Psoas muscle (tissue), 8 donors: Measurements from ENCODE around the gene ID3. TPM values are rescaled to one million over a fixed set of nuclear protein-coding genes. Genes with fewer than 3 reads are reported as not detected.

Experiments used
- ATAC-seq, 4 donors: fragments of 200-7000 bp; cut with Tn5 transposase; one replicate each; pipeline ENCODE4 v1.9.1; 2020; ENCODE audit warnings: moderate library complexity in 3 of 4, mild to moderate bottlenecking in 2 of 4
- DNase-seq, 2 donors: peaks; one replicate each; pipeline ENCODE4 v3.0.0-alpha.2; 2020
- H3K27ac ChIP-seq: fragments of 200-600 bp; one replicate; pipeline ENCODE4 v1.8.0; 2022
- H3K27me3 ChIP-seq, 3 donors: fragments of 200-600 bp in 1 of 3; one replicate each; pipeline versions ENCODE4 v1.6.1 to v1.8.0; 2013 to 2022; ENCODE audit warnings: low read length in 2 of 3, mild to moderate bottlenecking in 2 of 3, moderate library complexity in 1 of 3; ENCODE audit not compliant: insufficient read depth in 3 of 3
- H3K36me3 ChIP-seq, 2 donors: fragments of 200-600 bp in 1 of 2; one replicate each; pipeline versions ENCODE4 v1.6.1 to v1.8.0; 2013 to 2022; ENCODE audit warnings: low read depth in 1 of 2, mild to moderate bottlenecking in 1 of 2, moderate library complexity in 1 of 2; ENCODE audit not compliant: insufficient read depth in 1 of 2
- H3K4me1 ChIP-seq: fragments of 200-600 bp; one replicate; pipeline ENCODE4 v1.8.0; 2022
- H3K4me3 ChIP-seq: fragments of 200-600 bp; one replicate; pipeline ENCODE4 v1.8.0; 2022; ENCODE audit warnings: mild to moderate bottlenecking
- H3K9me3 ChIP-seq: fragments of 200-600 bp; one replicate; pipeline ENCODE4 v1.8.0; 2022
- WGBS, 3 donors: extraction: QIAGEN DNeasy Blood & Tissue Kit; methylation state at CpG; one replicate each; pipeline versions ENCODE4 v1.1.6 to v1.1.7; 2013; 5-methylcytosine and 5-hydroxymethylcytosine counted together
- intact Hi-C, 2 donors: fragments of 100-400 bp; cut with DNase I; formaldehyde crosslinking; loops; one replicate each; pipeline versions ENCODE4 v1.11.0 to v1.14.2; 2022
- polyA plus RNA-seq, 3 donors: library from polyadenylated mRNA; stranded (reverse); fragments of 200-250 nt; gene quantifications; one replicate each; pipeline ENCODE4 v1.2.3, GENCODE V29; 2013
- total RNA-seq, 4 donors: library from RNA; stranded (reverse); fragmentation: NEBNext Ultra II Directional in 2 of 4; extraction: Animal tissue kit (Norgen Biotek cat#: 25700) in 2 of 4; gene quantifications; one replicate each; pipeline versions ENCODE4 v1.2.1 to v1.2.4, GENCODE V29; 2021 to 2023
- TF ChIP-seq, protein P1 (sequence below): fragments of 200-600 bp; IDR thresholded peaks from one replicate; pipeline ENCODE4 v1.8.0; 2022; ENCODE audit warnings: antibody characterized with exemption
- donor health status: healthy with polysubstance abuse.
- donor health status: DM: no; HTN: no; CAD: no; lungs with moderate emphysema.
- donor health status: Bipolar disorder and iron deficiency.
- donor health status: healthy.
- donor health status: DM: yes; HTN: yes; CAD: no.
- donor health status: DM: no; HTN: no; CAD: no.
- donor health status: DM: no; HTN: no; CAD: no.
- donor health status: DM: yes; HTN: yes; CAD: no.

ID3 gene
- total and polyA plus RNA-seq, 7 donors, result 17.8 to 126 (median 66.8) TPM

DNA sequence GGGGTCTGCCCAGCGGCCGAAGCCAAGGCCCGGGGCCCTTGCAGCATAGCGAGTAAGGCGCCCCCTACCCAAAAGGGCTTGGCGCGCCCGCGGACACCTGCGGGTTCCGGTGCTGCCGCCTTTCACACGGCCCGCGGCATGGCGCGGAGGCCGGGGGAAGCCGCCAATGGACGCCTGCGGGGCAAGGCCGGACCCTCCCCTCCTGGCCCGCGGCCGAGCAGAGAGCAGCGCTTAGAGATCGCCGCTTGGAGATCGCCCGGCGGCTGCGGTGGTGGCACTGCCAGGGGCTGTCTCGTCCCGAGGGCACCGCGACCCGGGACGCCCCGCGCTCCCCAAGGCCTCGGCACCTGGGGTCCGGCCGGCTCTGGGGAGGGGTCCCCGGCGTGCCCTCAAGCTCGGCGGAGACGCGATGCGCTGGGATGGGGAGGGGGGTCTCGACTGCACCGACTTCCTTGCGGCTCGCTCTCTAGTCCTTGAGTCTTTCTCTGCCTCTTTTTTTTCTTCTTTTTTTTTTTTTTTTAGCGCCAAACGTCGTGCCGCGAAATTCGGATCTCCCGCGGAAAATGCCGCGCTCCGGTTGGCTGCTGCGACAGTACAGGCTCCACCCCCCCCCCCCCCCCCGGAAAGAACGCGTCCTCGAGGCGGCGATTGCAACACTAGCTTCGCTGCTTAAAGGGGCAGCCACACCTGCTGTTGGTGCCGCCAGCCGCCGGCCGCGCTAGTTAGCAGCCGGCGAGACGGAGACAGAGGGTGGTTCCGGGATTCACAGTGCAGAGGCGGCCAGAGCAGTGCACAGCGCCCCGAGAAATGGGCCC lies 28.3 kb downstream of the ID3 start, which contains the start of gene E2F2:
Gene E2F2, minus strand, starts transcription at position 487 of the 815 bp plus-strand sequence. Its CDS starts 440 bp downstream, at position 47.
- H3K27ac ChIP-seq, result peak within 1 kb of the TSS; percentile 57
- H3K27me3 ChIP-seq, result no peaks in the 10 kb centered on the region
- TF ChIP-seq, protein P1, sequence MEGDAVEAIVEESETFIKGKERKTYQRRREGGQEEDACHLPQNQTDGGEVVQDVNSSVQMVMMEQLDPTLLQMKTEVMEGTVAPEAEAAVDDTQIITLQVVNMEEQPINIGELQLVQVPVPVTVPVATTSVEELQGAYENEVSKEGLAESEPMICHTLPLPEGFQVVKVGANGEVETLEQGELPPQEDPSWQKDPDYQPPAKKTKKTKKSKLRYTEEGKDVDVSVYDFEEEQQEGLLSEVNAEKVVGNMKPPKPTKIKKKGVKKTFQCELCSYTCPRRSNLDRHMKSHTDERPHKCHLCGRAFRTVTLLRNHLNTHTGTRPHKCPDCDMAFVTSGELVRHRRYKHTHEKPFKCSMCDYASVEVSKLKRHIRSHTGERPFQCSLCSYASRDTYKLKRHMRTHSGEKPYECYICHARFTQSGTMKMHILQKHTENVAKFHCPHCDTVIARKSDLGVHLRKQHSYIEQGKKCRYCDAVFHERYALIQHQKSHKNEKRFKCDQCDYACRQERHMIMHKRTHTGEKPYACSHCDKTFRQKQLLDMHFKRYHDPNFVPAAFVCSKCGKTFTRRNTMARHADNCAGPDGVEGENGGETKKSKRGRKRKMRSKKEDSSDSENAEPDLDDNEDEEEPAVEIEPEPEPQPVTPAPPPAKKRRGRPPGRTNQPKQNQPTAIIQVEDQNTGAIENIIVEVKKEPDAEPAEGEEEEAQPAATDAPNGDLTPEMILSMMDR, result no peak
- WGBS, 3 donors, result 0 to 1% (median 1%) methylated on average over 64 to 85 of the region's 85 CpGs
- H3K9me3 ChIP-seq, result no peaks in the 10 kb centered on the region
- peak; percentile 88 to 94 (median 89) for ATAC-seq
- peak within 1 kb of the TSS; percentile 71 for H3K4me3 ChIP-seq
- peak; percentile 85 to 93 for DNase-seq
- no peaks in the 10 kb centered on the region for H3K36me3 ChIP-seq
- H3K4me1 ChIP-seq, result peaks cover 34% of the 10 kb centered on the region
- intact Hi-C loops, result loop anchor here in 1 of 2 donors (5.0 kb wide), 1 partner anchor 104 kb away; no protein-coding TSS in a partner anchor

DNA sequence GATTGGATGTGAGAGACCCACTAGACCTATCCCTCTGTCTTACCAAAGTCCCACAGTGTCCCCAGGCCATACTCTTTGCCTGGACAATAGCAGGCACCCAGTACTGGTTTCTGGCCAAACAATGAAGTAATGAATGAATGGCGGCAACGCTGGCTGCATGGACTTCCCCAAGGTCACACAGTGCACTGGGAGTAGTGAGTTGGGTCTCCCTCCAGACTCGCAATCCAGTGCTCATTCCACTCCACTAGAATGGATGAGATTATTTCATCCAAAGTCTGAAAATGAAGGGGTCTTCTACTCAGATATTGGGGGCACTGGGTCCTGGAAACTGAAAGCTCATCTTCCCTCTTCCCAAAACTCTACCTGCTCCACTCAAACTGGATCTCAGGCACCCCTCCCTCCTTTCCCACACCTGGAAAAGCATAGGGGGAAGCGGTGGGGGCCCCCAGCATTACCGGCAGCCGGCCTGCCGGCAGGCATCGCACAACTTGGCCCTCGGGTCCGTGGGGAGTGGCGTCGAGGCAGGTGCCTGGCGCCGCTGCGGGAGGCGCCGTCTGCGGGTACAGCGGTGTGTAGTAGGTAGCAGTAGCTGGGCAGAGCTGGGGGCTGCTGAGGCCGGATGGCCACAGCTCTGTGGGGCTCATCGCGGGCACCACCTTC lies 29.1 kb downstream of the ID3 start:
- H3K36me3 ChIP-seq, result no peaks in the 10 kb centered on the region
- no peak for ATAC-seq
- peak overlapping the region; percentile 71 for H3K4me3 ChIP-seq
- H3K27ac ChIP-seq, result no peak overlapping the region
- no peak for DNase-seq
- no peaks in the 10 kb centered on the region for H3K9me3 ChIP-seq
- TF ChIP-seq, protein P1, result no peak
- H3K4me1 ChIP-seq, result peaks cover 34% of the 10 kb centered on the region
- H3K27me3 ChIP-seq, result no peaks in the 10 kb centered on the region
- intact Hi-C loops, result loop anchor here in 1 of 2 donors (5.0 kb wide), 1 partner anchor 103 kb away; no protein-coding TSS in a partner anchor
- WGBS, 3 donors, result 3 to 8% (median 5%) methylated on average over 22 of the region's 22 CpGs

DNA sequence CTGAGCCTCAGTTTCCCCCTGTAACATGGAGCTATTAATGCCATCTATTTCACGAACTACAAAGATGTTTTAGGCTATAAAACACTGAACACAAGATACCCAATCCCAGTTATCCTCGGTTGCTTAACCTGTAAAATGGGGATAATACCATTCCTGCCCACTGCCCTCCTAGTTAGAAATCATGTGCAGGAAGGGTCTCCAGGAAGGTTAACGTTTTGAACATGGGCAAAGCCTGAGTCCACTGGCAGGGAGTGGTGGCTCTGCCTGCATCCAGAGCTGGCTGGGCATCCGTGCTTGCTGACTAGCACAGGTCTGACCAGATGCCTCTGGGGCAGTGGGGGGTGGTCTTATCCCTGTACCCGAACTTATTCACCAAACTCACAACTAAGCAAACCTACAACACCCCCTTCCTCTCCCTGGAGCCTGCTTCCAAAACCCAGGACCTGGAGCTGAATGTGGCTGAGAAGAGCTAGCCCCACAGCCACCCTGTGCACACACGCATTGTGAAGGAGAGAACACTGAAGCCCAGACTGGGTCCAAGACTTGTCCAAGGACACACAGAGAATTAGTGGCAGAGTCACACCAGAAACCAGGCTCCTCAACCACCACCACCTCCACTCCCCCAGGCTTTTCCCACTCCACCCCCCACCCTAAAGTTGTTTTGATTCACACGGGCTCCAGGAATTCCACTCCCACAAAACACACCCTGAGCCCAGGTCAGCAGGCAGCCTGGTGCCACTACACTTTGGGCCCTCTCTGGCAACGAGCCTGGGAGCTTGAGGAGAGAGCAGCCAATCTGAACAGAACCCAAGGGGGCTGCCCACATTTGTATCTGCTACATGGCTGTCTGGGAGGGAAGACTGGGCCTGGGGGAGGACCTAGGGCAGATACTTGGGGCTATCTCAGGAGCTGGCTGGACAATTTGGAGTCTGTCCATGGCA lies 29.9 kb downstream of the ID3 start:
- Histone ChIP-seq H3K4me3 (no peak overlapping the region), H3K36me3 (no peaks in the 10 kb centered on the region), H3K9me3 (no peaks in the 10 kb centered on the region), H3K4me1 (peaks cover 34% of the 10 kb centered on the region), H3K27ac (no peak overlapping the region), H3K27me3 (no peaks in the 10 kb centered on the region)
- intact Hi-C loops, result loop anchor here in 1 of 2 donors (5.0 kb wide), 1 partner anchor 102 kb away; no protein-coding TSS in a partner anchor
- DNase-seq (no peak), ATAC-seq (no peak)
- WGBS, 3 donors, result 39 to 52% (median 45%) methylated on average over 8 of the region's 8 CpGs
- TF ChIP-seq, protein P1, result no peak

DNA sequence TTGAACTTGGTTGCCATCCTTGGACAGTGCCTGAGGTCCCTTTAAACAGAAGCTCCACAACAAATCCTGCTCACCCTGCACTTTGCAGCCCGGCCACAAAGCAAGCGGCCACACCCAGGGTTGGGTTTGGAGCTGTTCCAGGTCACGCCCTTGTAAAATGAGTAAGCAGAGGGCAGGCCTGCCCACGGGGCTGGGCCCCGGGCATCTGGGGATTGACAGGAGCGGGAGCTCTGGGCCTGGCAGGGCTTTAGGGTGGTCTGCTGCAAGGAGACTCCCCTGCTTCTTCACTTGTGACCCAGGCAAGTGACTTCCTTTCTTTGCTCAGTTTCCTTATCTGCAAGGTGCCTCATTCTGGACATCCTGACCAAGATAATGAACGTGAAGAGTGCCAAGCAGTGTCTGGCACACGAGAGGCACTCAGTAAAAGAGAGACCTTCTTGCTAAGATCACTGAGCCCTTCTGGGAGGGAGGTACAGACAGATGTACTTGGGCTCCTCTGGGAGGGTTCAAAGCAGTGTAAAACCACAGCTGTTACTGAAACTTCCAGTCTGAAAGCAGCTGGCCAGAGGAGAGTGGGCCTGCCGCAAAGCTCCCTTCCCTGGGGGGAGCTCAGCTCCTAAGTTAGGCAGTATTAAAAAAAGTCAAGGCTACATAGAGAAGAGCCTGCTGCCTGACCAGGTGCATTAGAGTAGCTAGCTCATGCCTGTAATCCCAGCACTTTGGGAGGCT lies 30.9 kb downstream of the ID3 start:
- Histone ChIP-seq H3K27me3 (no peaks in the 10 kb centered on the region), H3K36me3 (no peaks in the 10 kb centered on the region), H3K4me1 (peaks cover 34% of the 10 kb centered on the region), H3K27ac (peak overlapping the region; percentile 19), H3K4me3 (no peak overlapping the region), H3K9me3 (no peaks in the 10 kb centered on the region)
- WGBS, 3 donors, result 5 to 14% (median 6%) methylated on average over 9 of the region's 9 CpGs
- DNase-seq (peak; percentile 85 to 92), ATAC-seq (peak; percentile 75 to 87 (median 82))
- TF ChIP-seq, protein P1, result no peak
- intact Hi-C loops, result no loop called here
